K562 (cell line): ENCODE data around the gene PRCP. TPM values are rescaled to one million over a fixed set of nuclear protein-coding genes. Genes with fewer than 3 reads are reported as not detected.
A peak's percentile ranks its signal among the peaks of the same experiment; 100 is the strongest.

Source experiments
- AFF1 ChIP-seq, 2 experiments: fragments of 450-650 bp; IDR thresholded peaks; 2 replicates each; pipeline ENCODE4 v1.6.1; 2018; ENCODE audit warnings: mild to moderate bottlenecking in 2 of 2, low read depth in 1 of 2; ENCODE audit not compliant: partially characterized antibody in 2 of 2
- GABPB2 ChIP-seq: fragments of 250-450 bp; sonication (Bioruptor Pico); conservative IDR thresholded peaks from 2 replicates; pipeline ENCODE4 v1.5.1; 2021; ENCODE audit warnings: mild to moderate bottlenecking
- HDAC3 ChIP-seq: fragments of 450-650 bp; IDR thresholded peaks from 2 replicates; pipeline ENCODE4 v1.6.1; 2018; ENCODE audit warnings: borderline replicate concordance, mild to moderate bottlenecking, moderate library complexity; ENCODE audit not compliant: partially characterized antibody
- HDGF ChIP-seq: fragments of 450-650 bp; IDR thresholded peaks from 2 replicates; pipeline ENCODE4 v1.6.1; 2016
- LCOR ChIP-seq: sonication (generic); formaldehyde crosslinking; IDR thresholded peaks from 2 replicates; pipeline ENCODE4 v1.8.0; 2022; ENCODE audit warnings: mild to moderate bottlenecking, missing genetic modification reagents
- MCM2 ChIP-seq: fragments of 450-650 bp; IDR thresholded peaks from 2 replicates; pipeline ENCODE4 v1.6.1; 2017; ENCODE audit warnings: low read depth, mild to moderate bottlenecking
- MTA1 ChIP-seq: fragments of 450-650 bp; IDR thresholded peaks from 2 replicates; pipeline ENCODE4 v1.6.1; 2017; ENCODE audit warnings: borderline replicate concordance
- NELFE ChIP-seq: IDR thresholded peaks from 2 replicates; pipeline ENCODE4 v1.6.1; 2011; ENCODE audit warnings: mild to moderate bottlenecking; ENCODE audit not compliant: insufficient read depth, insufficient read length
- NFE2 ChIP-seq: IDR thresholded peaks from 2 replicates; pipeline ENCODE4 v1.6.1; 2014; ENCODE audit warnings: antibody characterized with exemption, low read depth
- NONO ChIP-seq, 2 experiments: fragments of 200-400 bp in 1 of 2; fragments of 450-650 bp in 1 of 2; formaldehyde crosslinking in 1 of 2; IDR thresholded peaks; 2 replicates each; pipeline ENCODE4 v1.6.1; 2017; ENCODE audit warnings: low read depth in 2 of 2, mild to moderate bottlenecking in 2 of 2, moderate library complexity in 2 of 2, low read length in 1 of 2
- RERE ChIP-seq: sonication (generic); formaldehyde crosslinking; IDR thresholded peaks from 2 replicates; pipeline ENCODE4 v1.8.0; 2023; ENCODE audit warnings: missing genetic modification reagents, mild to moderate bottlenecking, borderline replicate concordance
- RFX1 ChIP-seq: fragments of 450-650 bp; IDR thresholded peaks from 2 replicates; pipeline ENCODE4 v1.6.1; 2016; ENCODE audit warnings: mild to moderate bottlenecking, moderate library complexity
- SRSF9 ChIP-seq: fragments of 200-400 bp; formaldehyde crosslinking; IDR thresholded peaks from 2 replicates; pipeline ENCODE4 v1.6.1; 2017; ENCODE audit warnings: low read depth, low read length, borderline replicate concordance
- STAT5B ChIP-seq: fragments of 250-450 bp; sonication (Bioruptor Pico); IDR thresholded peaks from 2 replicates; pipeline ENCODE4 v1.8.0; 2021; ENCODE audit warnings: mild to moderate bottlenecking, inconsistent platforms
- TCFL5 ChIP-seq: fragments of 250-450 bp; sonication (Bioruptor Pico); conservative IDR thresholded peaks from 2 replicates; pipeline ENCODE4 v1.6.1; 2021; ENCODE audit warnings: mild to moderate bottlenecking, moderate library complexity, matching md5 sums
- ZBTB9 ChIP-seq: fragments of 450-650 bp; formaldehyde crosslinking; IDR thresholded peaks from 2 replicates; pipeline ENCODE4 v1.4.0; 2020; ENCODE audit warnings: mild to moderate bottlenecking, moderate library complexity
- ZNF133 ChIP-seq: fragments of 250-450 bp; sonication (Bioruptor Pico); IDR thresholded peaks from 2 replicates; pipeline ENCODE4 v1.4.0; 2020; ENCODE audit warnings: mild to moderate bottlenecking
- polyA plus RNA-seq, 8 experiments: library from polyadenylated mRNA; depleted of rRNA in 4 of 8; stranded (reverse) in 5 of 8; unstranded in 3 of 8; fragments of >200 nt; fragmentation: Nextera tagmentation in 2 of 8; fragmentation: Illumina TruSeq in 1 of 8; extraction: Ambion mirVana in 2 of 8; extraction: Trizol in 1 of 8; gene quantifications; 2 replicates each; pipeline versions ENCODE4 v1.2.1 to v1.2.3, GENCODE V29; 2011 to 2014; ENCODE audit warnings: inconsistent platforms in 1 of 8, missing spikeins in 1 of 8
- total RNA-seq, 7 experiments: library from RNA; depleted of rRNA in 6 of 7; stranded (reverse); fragments of >200 nt in 6 of 7; fragmentation: Illumina TruSeq in 2 of 7; extraction: Trizol in 2 of 7; gene quantifications; 2 replicates each; pipeline versions ENCODE4 v1.2.1 to v1.2.3, GENCODE V29; 2011 to 2021; ENCODE audit warnings: low replicate concordance in 1 of 7

Gene PRCP
- total and polyA plus RNA-seq, 9 of the 15 experiments (the other 6 are each of a cell fraction or from before 2014, with no cell fraction given): 9.5 to 43.1 (median 23.2) TPM

- TF ChIP-seq AFF1 (IDR thresholded peaks at IDR 0.05; ENCODE audit: low read depth in 1 of 2, partially characterized antibody in 2 of 2) (no peak), SRSF9 (no peak), STAT5B (CRISPR knock-in tag) (no peak), ZNF133 (CRISPR knock-in tag) (no peak), TCFL5 (CRISPR knock-in tag) (no peak), NELFE (no peak), HDAC3 (peak; percentile 18), GABPB2 (CRISPR knock-in tag) (no peak), RFX1 (peak; percentile 41; the same call in 1 of the 2 replicates), NONO (IDR thresholded peaks at IDR 0.05; ENCODE audit: low read depth in 2 of 2, low read length in 1 of 2) (peak in 1 of 2 experiments; percentile 3; a peak in 1 of 4 replicates), MCM2 (no peak), RERE (no peak), ZBTB9 (CRISPR knock-in tag) (0 out of 2 replicates have a peak, but pooled peaks have one; percentile 13), HDGF (no peak), LCOR (CRISPR knock-in tag) (0 out of 2 replicates have a peak, but pooled peaks have one; percentile 38), NFE2 (0 out of 2 replicates have a peak, but pooled peaks have one; percentile 6), MTA1 (no peak; the same call in none of the 2 replicates)
Measured at GRCh38 chr11:82900277-82901164, at the start of gene PRCP (continued).
